ENCODE results near the gene NUP188.

NUP188 gene

GRCh38 chr9:129007035-129007765 is 59.7 kb downstream of the NUP188 start:
- no peak for DNase-seq

- no peak for DNase-seq
Observed at GRCh38 chr9:129007766-129008468, 60.4 kb downstream of the NUP188 start.

GRCh38 chr9:129008469-129008965 is 61.0 kb downstream of the NUP188 start:
- DNase-seq = no peak

- DNase-seq = no peak
Observed at GRCh38 chr9:129008986-129009583, 61.6 kb downstream of the NUP188 start.

GRCh38 chr9:129009584-129010141 is 62.2 kb downstream of the NUP188 start:
- no peak for DNase-seq

- no peak for DNase-seq
Observed at GRCh38 chr9:129010267-129010975, 62.9 kb downstream of the NUP188 start.

GRCh38 chr9:129011170-129011569 is 63.7 kb downstream of the NUP188 start:
- no peak for DNase-seq

- DNase-seq = no peak
Observed at GRCh38 chr9:129011761-129012181, 64.3 kb downstream of the NUP188 start.

GRCh38 chr9:129012343-129012742 is 64.8 kb downstream of the NUP188 start:
- DNase-seq = no peak

GRCh38 chr9:129012893-129013448 is 65.5 kb downstream of the NUP188 start:
- no peak for DNase-seq

GRCh38 chr9:129013674-129014073 is 66.2 kb downstream of the NUP188 start:
- no peak for DNase-seq

GRCh38 chr9:129014124-129014523 is 66.6 kb downstream of the NUP188 start:
- no peak for DNase-seq

- no peak for DNase-seq
Observed at GRCh38 chr9:129014608-129015007, 67.1 kb downstream of the NUP188 start.

- no peak for DNase-seq
Observed at GRCh38 chr9:129021091-129021490, 73.6 kb downstream of the NUP188 start.

GRCh38 chr9:129022037-129022436 is 74.5 kb downstream of the NUP188 start:
- no peak for DNase-seq

- DNase-seq = peak; percentile 88 to 92
Observed at GRCh38 chr9:129023036-129023907, 75.8 kb downstream of the NUP188 start.

- DNase-seq = no peak
Observed at GRCh38 chr9:129023908-129024233, 76.4 kb downstream of the NUP188 start.

- peak; percentile 20 to 61 for DNase-seq
Observed at GRCh38 chr9:129026442-129027223, 79.1 kb downstream of the NUP188 start.

- no peak for DNase-seq
Observed at GRCh38 chr9:129027224-129027684, 79.8 kb downstream of the NUP188 start.

- peak; percentile 62 to 72 for DNase-seq
Observed at GRCh38 chr9:129027685-129028191, 80.2 kb downstream of the NUP188 start.
